Peyer's patch (tissue), 4 donors: ENCODE data around the gene CPNE9. TPM values are rescaled to one million over a fixed set of nuclear protein-coding genes. Genes with fewer than 3 reads are reported as not detected.

Source experiments
- DNase-seq, 3 donors: peaks; one replicate each; pipeline ENCODE4 v3.0.0-alpha.2; 2017 to 2019
- H3K27ac ChIP-seq, 4 donors: fragments of 200-600 bp; sonication (generic); one replicate each; pipeline ENCODE4 v1.5.1; 2016 to 2019
- H3K27me3 ChIP-seq, 2 donors: fragments of 200-600 bp; sonication (generic); one replicate each; pipeline ENCODE4 v1.5.1; 2019
- H3K36me3 ChIP-seq, 3 donors: fragments of 200-600 bp; sonication (generic); one replicate each; pipeline ENCODE4 v1.5.1; 2016 to 2019
- H3K4me1 ChIP-seq, 4 donors: fragments of 200-600 bp; sonication (generic); one replicate each; pipeline ENCODE4 v1.5.1; 2016 to 2019
- H3K4me3 ChIP-seq, 4 donors: fragments of 200-600 bp; sonication (generic); 1 replicate in 3 of 4; 2 replicates in 1 of 4; pipeline ENCODE4 v1.5.1; 2016 to 2019; ENCODE audit warnings: mild to moderate bottlenecking in 1 of 4
- H3K9me3 ChIP-seq, 4 donors: fragments of 200-600 bp; sonication (generic); one replicate each; pipeline ENCODE4 v1.5.1; 2016 to 2019; ENCODE audit warnings: mild to moderate bottlenecking in 1 of 4
- POLR2A ChIP-seq, 2 donors: fragments of 450-650 bp; IDR thresholded peaks; one replicate each; pipeline ENCODE4 v1.5.1; 2017; ENCODE audit warnings: antibody characterized with exemption in 2 of 2, mild to moderate bottlenecking in 2 of 2, moderate library complexity in 2 of 2
- total RNA-seq, 4 donors: library from RNA; depleted of rRNA; stranded (reverse); fragments of >200 nt; gene quantifications; one replicate each; pipeline ENCODE4 v1.1.0, GENCODE V29; 2016
- TF ChIP-seq, protein P1 (sequence below), 6 experiments: fragments of 450-650 bp in 4 of 6; fragments of 200-600 bp in 2 of 6; sonication (generic) in 1 of 6; IDR thresholded peaks; one replicate each; pipeline ENCODE4 v1.5.1; 2017 to 2019; ENCODE audit warnings: antibody characterized with exemption in 6 of 6, mild to moderate bottlenecking in 3 of 6, moderate library complexity in 1 of 6

The CPNE9 gene
- total RNA-seq, 4 donors from 2014 or later, result not detected

DNA sequence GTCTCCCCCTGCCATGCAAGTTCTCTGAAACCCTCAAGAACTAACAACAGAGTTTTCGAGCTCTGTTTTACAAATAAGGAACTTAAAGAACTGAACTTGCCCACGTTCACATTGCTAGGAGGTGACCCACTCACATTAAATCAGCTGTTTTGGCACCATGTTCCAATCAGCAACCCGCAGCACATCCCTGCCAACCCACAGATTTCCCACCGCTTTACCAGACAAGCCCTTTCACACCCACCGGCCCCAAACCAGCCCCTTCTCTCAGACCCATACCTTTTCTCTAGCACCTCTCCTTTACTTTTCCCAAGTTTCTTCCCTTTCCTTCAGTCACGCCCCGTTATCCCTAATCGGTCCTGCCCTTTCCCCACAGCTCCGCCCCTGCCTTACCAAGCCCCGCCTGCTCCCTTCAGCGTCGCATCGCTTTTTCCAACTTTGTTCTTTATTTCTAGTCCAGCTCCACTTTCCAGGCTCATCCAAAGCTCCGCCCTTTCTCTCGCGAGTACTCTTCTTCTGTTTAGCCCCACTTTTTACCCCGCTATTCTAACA, 27.1 kb downstream of the CPNE9 start:
- Histone ChIP-seq H3K36me3 (peaks cover 0 to 18% (median 0%) of the 10 kb centered on the region in 3 donors), H3K9me3 (no peaks in the 10 kb centered on the region), H3K4me1 (peaks cover 0 to 17% (median 5%) of the 10 kb centered on the region in 4 donors), H3K27ac (peak overlapping the region; percentile 90 to 97 (median 92)), H3K4me3 (peak overlapping the region; percentile 81 to 100 (median 88)), H3K27me3 (no peaks in the 10 kb centered on the region)
- DNase-seq, result no peak
- TF ChIP-seq, protein P1, sequence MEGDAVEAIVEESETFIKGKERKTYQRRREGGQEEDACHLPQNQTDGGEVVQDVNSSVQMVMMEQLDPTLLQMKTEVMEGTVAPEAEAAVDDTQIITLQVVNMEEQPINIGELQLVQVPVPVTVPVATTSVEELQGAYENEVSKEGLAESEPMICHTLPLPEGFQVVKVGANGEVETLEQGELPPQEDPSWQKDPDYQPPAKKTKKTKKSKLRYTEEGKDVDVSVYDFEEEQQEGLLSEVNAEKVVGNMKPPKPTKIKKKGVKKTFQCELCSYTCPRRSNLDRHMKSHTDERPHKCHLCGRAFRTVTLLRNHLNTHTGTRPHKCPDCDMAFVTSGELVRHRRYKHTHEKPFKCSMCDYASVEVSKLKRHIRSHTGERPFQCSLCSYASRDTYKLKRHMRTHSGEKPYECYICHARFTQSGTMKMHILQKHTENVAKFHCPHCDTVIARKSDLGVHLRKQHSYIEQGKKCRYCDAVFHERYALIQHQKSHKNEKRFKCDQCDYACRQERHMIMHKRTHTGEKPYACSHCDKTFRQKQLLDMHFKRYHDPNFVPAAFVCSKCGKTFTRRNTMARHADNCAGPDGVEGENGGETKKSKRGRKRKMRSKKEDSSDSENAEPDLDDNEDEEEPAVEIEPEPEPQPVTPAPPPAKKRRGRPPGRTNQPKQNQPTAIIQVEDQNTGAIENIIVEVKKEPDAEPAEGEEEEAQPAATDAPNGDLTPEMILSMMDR (IDR thresholded peaks at IDR 0.05), result peak in 1 of 6 experiments; percentile 1
- TF ChIP-seq POLR2A (IDR thresholded peaks at IDR 0.05), result no peak

DNA sequence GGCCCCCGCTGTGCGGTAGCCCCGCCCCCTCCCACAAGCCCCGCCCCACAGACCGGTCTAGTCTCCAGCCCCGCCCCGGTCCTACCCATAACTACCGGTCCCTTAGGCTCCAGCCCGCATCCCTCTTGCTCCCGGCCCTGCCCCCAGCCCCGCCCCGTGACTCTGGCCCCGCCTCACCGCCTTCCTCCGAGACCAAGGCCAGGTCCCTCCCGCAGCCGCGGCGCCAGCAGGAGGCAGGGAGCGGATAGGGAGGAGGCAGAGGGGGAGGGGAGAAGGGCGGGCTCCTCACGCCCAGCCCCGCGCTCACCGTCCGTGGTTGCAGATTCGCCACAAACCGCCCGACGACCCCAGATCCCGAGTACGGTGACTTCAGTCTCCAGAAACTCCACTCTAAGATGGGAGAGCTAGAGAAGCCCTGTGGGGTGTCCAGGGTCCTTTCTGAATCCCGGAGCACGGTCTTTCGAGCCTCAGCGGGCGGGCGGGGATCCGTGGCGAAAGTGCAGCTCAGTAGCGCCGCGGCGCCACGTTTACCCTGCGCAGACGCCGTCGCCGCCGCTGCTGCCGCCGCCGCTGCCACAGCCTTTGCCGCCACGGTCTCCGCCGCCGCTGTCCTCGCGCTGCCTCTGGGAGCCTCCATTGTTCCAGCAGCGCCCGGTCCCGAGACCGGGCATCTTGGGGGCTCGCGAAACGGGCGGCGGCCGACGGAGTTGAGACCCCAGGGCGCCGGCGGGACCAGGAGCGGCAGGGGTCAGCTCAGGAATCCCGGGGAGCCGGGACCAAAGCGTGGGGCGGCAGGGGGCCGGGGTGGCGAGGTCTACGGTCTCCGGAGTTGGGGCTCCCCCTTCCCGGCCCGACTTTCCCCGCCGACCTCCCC, 27.8 kb downstream of the CPNE9 start, which contains the start of gene BRPF1:
BRPF1 (plus strand) TSS at position 530 of the 874 bp plus-strand sequence. CDS start 2,406 bp downstream, outside the sequence.
- Histone ChIP-seq H3K27me3 (no peaks in the 10 kb centered on the region), H3K36me3 (peaks cover 0 to 25% (median 0%) of the 10 kb centered on the region in 3 donors), H3K4me3 (peak within 1 kb of the TSS; percentile 81 to 100 (median 88)), H3K27ac (peak within 1 kb of the TSS; percentile 90 to 97 (median 92)), H3K4me1 (peaks cover 0 to 17% (median 5%) of the 10 kb centered on the region in 4 donors), H3K9me3 (no peaks in the 10 kb centered on the region)
- DNase-seq, result peak; percentile 100
- TF ChIP-seq POLR2A (IDR thresholded peaks at IDR 0.05), result peak; percentile 42 to 54
- TF ChIP-seq, protein P1 (IDR thresholded peaks at IDR 0.05), result peak in 2 of 6 experiments; percentile 13 to 17

DNA sequence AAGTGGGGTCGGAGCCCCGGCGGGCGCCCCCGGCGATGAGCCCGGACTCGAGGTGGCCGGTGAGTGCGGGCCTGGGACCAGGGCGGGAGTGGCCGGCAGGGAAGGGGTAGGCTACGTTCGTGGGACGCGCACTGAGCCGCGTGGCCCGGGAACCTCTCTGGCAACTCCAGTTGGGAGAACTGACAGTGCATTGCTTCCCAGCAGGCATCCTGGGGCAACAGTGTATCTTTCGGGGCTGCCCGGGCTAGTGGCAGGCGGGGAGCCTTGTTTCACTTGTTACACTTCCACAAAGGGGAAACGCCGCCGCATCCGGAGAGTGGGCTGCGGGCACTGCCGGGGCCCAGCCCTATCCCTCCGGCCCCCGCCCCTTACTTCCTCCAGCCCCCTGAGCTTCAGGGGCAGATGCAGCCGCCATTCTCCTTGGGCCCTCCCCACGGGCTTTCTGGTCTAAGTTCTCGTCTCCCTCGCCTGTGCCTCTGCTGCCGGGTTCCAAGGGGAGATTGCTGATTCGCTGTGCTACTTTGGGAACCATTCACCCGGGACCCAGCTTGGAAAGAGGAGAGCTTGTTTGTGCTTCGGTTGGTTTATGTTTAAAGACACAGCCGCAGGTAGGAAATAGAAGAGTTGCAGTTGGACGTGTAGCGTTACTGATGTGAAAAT, 28.6 kb downstream of the CPNE9 start:
- Histone ChIP-seq H3K4me3 (peak overlapping the region; percentile 81 to 100 (median 88)), H3K27ac (peak overlapping the region; percentile 90 to 97 (median 92)), H3K9me3 (no peaks in the 10 kb centered on the region), H3K4me1 (peaks cover 0 to 17% (median 5%) of the 10 kb centered on the region in 4 donors), H3K36me3 (peaks cover 0 to 32% (median 0%) of the 10 kb centered on the region in 3 donors), H3K27me3 (no peaks in the 10 kb centered on the region)
- DNase-seq, result peak; percentile 57 to 70 (median 63)
- no peak for TF ChIP-seq POLR2A (IDR thresholded peaks at IDR 0.05)
- TF ChIP-seq, protein P1 (IDR thresholded peaks at IDR 0.05), result no peak

DNA sequence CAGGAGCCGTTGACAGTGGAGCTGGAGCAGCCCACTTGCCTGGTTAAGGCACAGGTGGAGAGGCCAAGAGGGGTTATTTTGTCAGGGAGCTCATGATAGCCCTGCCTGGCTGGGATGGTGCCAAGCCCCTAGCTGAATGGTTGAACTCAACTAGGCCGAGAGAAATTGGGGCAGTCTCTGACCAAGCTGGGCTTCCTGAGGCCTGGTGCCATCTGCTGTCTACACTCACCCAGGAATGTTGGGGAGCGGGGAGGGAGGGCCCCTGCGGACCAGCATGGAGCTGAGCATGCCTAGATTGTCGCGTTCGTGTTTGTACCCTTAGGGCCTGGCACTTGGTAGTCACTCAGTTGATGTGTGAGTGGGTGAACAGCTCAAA, 29.1 kb downstream of the CPNE9 start:
- peaks cover 0 to 38% (median 0%) of the 10 kb centered on the region in 3 donors for H3K36me3 ChIP-seq
- no peaks in the 10 kb centered on the region for H3K9me3 ChIP-seq
- no peak for TF ChIP-seq POLR2A (IDR thresholded peaks at IDR 0.05)
- TF ChIP-seq, protein P1 (IDR thresholded peaks at IDR 0.05), result no peak
- peaks cover 0 to 17% (median 5%) of the 10 kb centered on the region in 4 donors for H3K4me1 ChIP-seq
- H3K27me3 ChIP-seq, result no peaks in the 10 kb centered on the region
- no peak for DNase-seq
- no peak overlapping the region for H3K27ac ChIP-seq
- peak overlapping the region; percentile 81 to 100 (median 88) for H3K4me3 ChIP-seq

DNA sequence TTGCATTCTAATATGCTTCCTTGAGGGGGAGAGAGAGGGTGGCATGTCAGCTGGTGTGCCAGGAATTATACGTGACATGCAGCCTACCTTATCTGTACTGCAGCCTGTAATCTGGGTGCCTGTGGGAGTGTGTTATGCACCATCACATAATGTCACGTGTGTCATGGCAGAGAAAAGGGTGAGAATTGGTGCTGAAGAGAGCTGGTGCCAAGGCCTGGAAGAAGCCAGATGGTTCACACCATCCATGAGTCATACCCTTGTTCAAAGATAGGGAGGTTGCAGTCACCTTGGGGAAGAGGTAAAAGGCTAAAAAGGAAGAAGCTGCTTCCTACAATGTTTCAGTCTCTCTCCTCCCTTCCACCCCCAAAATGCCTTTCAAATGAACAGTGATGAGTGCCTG, 33.2 kb downstream of the CPNE9 start:
- no peak overlapping the region for H3K27ac ChIP-seq
- no peak for TF ChIP-seq POLR2A (IDR thresholded peaks at IDR 0.05)
- TF ChIP-seq, protein P1 (IDR thresholded peaks at IDR 0.05), result no peak
- DNase-seq, result no peak

More for the DNA sequence above, 33.2 kb downstream of the CPNE9 start:
- H3K36me3 ChIP-seq, result peaks cover 0 to 79% (median 5%) of the 10 kb centered on the region in 3 donors
- no peak overlapping the region for H3K4me3 ChIP-seq
- no peaks in the 10 kb centered on the region for H3K9me3 ChIP-seq
- no peaks in the 10 kb centered on the region for H3K27me3 ChIP-seq
- peaks cover 0 to 17% (median 5%) of the 10 kb centered on the region in 4 donors for H3K4me1 ChIP-seq
